Measurements from ENCODE around the gene SNAP25.

SNAP25 gene

GRCh38 chr20:10288954-10289646, 70.5 kb downstream of the SNAP25 start:
- no peak for TF ChIP-seq CTCF (IDR thresholded peaks at IDR 0.05; ENCODE audit: control extremely low read depth, extremely low read depth, low read depth, missing control alignments)
- DNase-seq (ENCODE audit: extremely low spot score): no peak
- ChIA-PET CTCF (interaction anchor here (1.0 to 1.6 kb wide), 3 partner anchors 8 to 12 kb away, joined by 3 read pairs; no protein-coding TSS in a partner anchor), POLR2A (no interaction called here)

- TF ChIP-seq CTCF (IDR thresholded peaks at IDR 0.05; ENCODE audit: control extremely low read depth, extremely low read depth, low read depth, missing control alignments): no peak
- POLR2A ChIA-PET: no interaction called here
- CTCF ChIA-PET: no interaction called here
- DNase-seq (ENCODE audit: extremely low spot score): no peak
These were observed 73.1 kb downstream of the SNAP25 start for GRCh38 chr20:10291568-10292248.

- CTCF ChIA-PET: interaction anchor here (1.1 to 1.3 kb wide), 3 partner anchors 8 to 46 kb away, joined by 3 to 4 read pairs (median 3); no protein-coding TSS in a partner anchor
- no peak for TF ChIP-seq CTCF (IDR thresholded peaks at IDR 0.05; ENCODE audit: control extremely low read depth, extremely low read depth, low read depth, missing control alignments)
- no peak for DNase-seq (ENCODE audit: extremely low spot score)
- POLR2A ChIA-PET: no interaction called here
These were observed 78.6 kb downstream of the SNAP25 start for GRCh38 chr20:10297223-10297622.

- CTCF ChIA-PET: interaction anchor here (0.7 to 2.0 kb wide), 7 partner anchors 9 to 889 kb away, joined by 3 to 6 read pairs (median 3); no protein-coding TSS in a partner anchor
- POLR2A ChIA-PET: no interaction called here
These were observed 79.1 kb downstream of the SNAP25 start for GRCh38 chr20:10297684-10298240.

GRCh38 chr20:10300582-10301446, 82.2 kb downstream of the SNAP25 start:
- POLR2A ChIA-PET: no interaction called here
- DNase-seq (ENCODE audit: extremely low spot score): no peak
- TF ChIP-seq CTCF (IDR thresholded peaks at IDR 0.05; ENCODE audit: control extremely low read depth, extremely low read depth, low read depth, missing control alignments): no peak
- CTCF ChIA-PET: interaction anchor here (1.5 kb wide), 1 partner anchor 11 kb away, joined by 3 read pairs; no protein-coding TSS in a partner anchor

More at GRCh38 chr20:10297684-10298240, 79.1 kb downstream of the SNAP25 start:
- TF ChIP-seq CTCF (IDR thresholded peaks at IDR 0.05; ENCODE audit: control extremely low read depth, extremely low read depth, low read depth, missing control alignments): no peak
- no peak for DNase-seq (ENCODE audit: extremely low spot score)

- TF ChIP-seq CTCF (IDR thresholded peaks at IDR 0.05; ENCODE audit: control extremely low read depth, extremely low read depth, low read depth, missing control alignments): no peak
- no peak for DNase-seq (ENCODE audit: extremely low spot score)
- ChIA-PET POLR2A (no interaction called here), CTCF (interaction anchor here (0.8 to 1.1 kb wide), 2 partner anchors 10 to 165 kb away, joined by 4 read pairs; no protein-coding TSS in a partner anchor)
These were observed 85.2 kb downstream of the SNAP25 start for GRCh38 chr20:10303852-10304251.

All from GM10248 (cell line).